Loucy (cell line): ENCODE results near the gene PDE10A.

ENCODE experiments used
- H2AFZ ChIP-seq: fragments of 200-600 bp; sonication (generic); 2 replicates; pipeline ENCODE4 v1.6.0; 2016; ENCODE audit warnings: antibody characterized with exemption, mild to moderate bottlenecking, low read length, moderate library complexity
- H3F3A ChIP-seq: fragments of 200-600 bp; 2 replicates; pipeline ENCODE4 v1.6.0; 2016; ENCODE audit warnings: antibody characterized with exemption, low read depth, mild to moderate bottlenecking
- H3K27me3 ChIP-seq: fragments of 200-600 bp; sonication (generic); 2 replicates; pipeline ENCODE4 v1.6.1; 2014; ENCODE audit warnings: low read length, mild to moderate bottlenecking; ENCODE audit not compliant: insufficient read depth, poor library complexity, severe bottlenecking
- H3K36me3 ChIP-seq: fragments of 200-600 bp; sonication (generic); 2 replicates; pipeline ENCODE4 v1.6.1; 2016; ENCODE audit warnings: low read length; ENCODE audit not compliant: insufficient read depth
- H3K4me1 ChIP-seq: fragments of 200-600 bp; sonication (generic); 2 replicates; pipeline ENCODE4 v1.5.1; 2014; ENCODE audit warnings: low read length, mild to moderate bottlenecking; ENCODE audit not compliant: insufficient read depth, poor library complexity, severe bottlenecking
- H3K4me2 ChIP-seq: fragments of 200-600 bp; sonication (generic); 2 replicates; pipeline ENCODE4 v1.6.0; 2014; ENCODE audit warnings: antibody characterized with exemption, low read length, low read depth, mild to moderate bottlenecking; ENCODE audit not compliant: poor library complexity, severe bottlenecking
- H3K4me3 ChIP-seq: fragments of 200-600 bp; sonication (generic); 2 replicates; pipeline ENCODE4 v1.5.1; 2014; ENCODE audit warnings: low read length, mild to moderate bottlenecking, mixed read lengths; ENCODE audit not compliant: poor library complexity, severe bottlenecking
- H3K79me2 ChIP-seq: fragments of 200-600 bp; sonication (generic); 2 replicates; pipeline ENCODE4 v1.6.1; 2014; ENCODE audit warnings: low read length; ENCODE audit not compliant: insufficient read depth
- H3K9ac ChIP-seq: fragments of 200-600 bp; sonication (generic); 2 replicates; pipeline ENCODE4 v1.6.0; 2014; ENCODE audit warnings: mild to moderate bottlenecking, low read depth, low read length, moderate library complexity; ENCODE audit not compliant: poor library complexity, severe bottlenecking
- H3K9me2 ChIP-seq: fragments of 200-600 bp; sonication (generic); replicated peaks from 2 replicates; pipeline ENCODE4 v1.6.1; 2016; ENCODE audit warnings: low read depth, low read length, mixed read lengths
- H3K9me3 ChIP-seq: fragments of 200-600 bp; sonication (generic); 2 replicates; pipeline ENCODE4 v1.6.1; 2014; ENCODE audit warnings: mild to moderate bottlenecking, antibody characterized with exemption, low read length, low read depth; ENCODE audit not compliant: insufficient read depth
- H4K20me1 ChIP-seq: fragments of 200-600 bp; sonication (generic); 2 replicates; pipeline ENCODE4 v1.6.0; 2014; ENCODE audit warnings: antibody characterized with exemption, low read length, mild to moderate bottlenecking; ENCODE audit not compliant: insufficient read depth, poor library complexity, severe bottlenecking
- EZH2phosphoT487 ChIP-seq: fragments of 200-600 bp; IDR thresholded peaks from 2 replicates; pipeline ENCODE4 v1.6.1; 2018; ENCODE audit warnings: antibody characterized with exemption, mild to moderate bottlenecking, moderate library complexity, borderline replicate concordance
- TF ChIP-seq, protein P1 (sequence below): fragments of 200-600 bp; sonication (generic); conservative IDR thresholded peaks from 2 replicates; pipeline ENCODE4 v1.5.1; 2014; ENCODE audit warnings: mild to moderate bottlenecking, antibody characterized with exemption, low read length

Gene PDE10A

GRCh38 chr6:165446331-165446730, 216.7 kb downstream of the PDE10A start:
- Histone ChIP-seq H3K79me2 (no peaks in the 10 kb centered on the region), H3K9me2 (no peaks in the 10 kb centered on the region; the same call in 1 of the 2 replicates), H3F3A (no peaks in the 10 kb centered on the region), H3K4me1 (no peaks in the 10 kb centered on the region), H3K9ac (no peak overlapping the region), H3K9me3 (0 out of 2 replicates have a peak, but pooled peaks cover 2% of the 10 kb centered on the region), H3K36me3 (no peaks in the 10 kb centered on the region), H3K4me3 (no peak overlapping the region), H2AFZ (no peak overlapping the region), H4K20me1 (no peaks in the 10 kb centered on the region), H3K4me2 (no peak overlapping the region), H3K27me3 (no peaks in the 10 kb centered on the region)
- TF ChIP-seq EZH2phosphoT487 = no peak
- TF ChIP-seq, protein P1, sequence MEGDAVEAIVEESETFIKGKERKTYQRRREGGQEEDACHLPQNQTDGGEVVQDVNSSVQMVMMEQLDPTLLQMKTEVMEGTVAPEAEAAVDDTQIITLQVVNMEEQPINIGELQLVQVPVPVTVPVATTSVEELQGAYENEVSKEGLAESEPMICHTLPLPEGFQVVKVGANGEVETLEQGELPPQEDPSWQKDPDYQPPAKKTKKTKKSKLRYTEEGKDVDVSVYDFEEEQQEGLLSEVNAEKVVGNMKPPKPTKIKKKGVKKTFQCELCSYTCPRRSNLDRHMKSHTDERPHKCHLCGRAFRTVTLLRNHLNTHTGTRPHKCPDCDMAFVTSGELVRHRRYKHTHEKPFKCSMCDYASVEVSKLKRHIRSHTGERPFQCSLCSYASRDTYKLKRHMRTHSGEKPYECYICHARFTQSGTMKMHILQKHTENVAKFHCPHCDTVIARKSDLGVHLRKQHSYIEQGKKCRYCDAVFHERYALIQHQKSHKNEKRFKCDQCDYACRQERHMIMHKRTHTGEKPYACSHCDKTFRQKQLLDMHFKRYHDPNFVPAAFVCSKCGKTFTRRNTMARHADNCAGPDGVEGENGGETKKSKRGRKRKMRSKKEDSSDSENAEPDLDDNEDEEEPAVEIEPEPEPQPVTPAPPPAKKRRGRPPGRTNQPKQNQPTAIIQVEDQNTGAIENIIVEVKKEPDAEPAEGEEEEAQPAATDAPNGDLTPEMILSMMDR = no peak

- no peak overlapping the region for H3K4me2 ChIP-seq
- H3K4me3 ChIP-seq = no peak overlapping the region
- H2AFZ ChIP-seq = no peak overlapping the region
- no peak for TF ChIP-seq EZH2phosphoT487
- TF ChIP-seq, protein P1 = no peak
- no peaks in the 10 kb centered on the region for H3K27me3 ChIP-seq
- no peaks in the 10 kb centered on the region for H3F3A ChIP-seq
- 0 out of 2 replicates have a peak, but pooled peaks cover 2% of the 10 kb centered on the region for H3K9me3 ChIP-seq
- H3K4me1 ChIP-seq = no peaks in the 10 kb centered on the region
- H3K9me2 ChIP-seq = no peaks in the 10 kb centered on the region; the same call in 1 of the 2 replicates
- no peaks in the 10 kb centered on the region for H3K36me3 ChIP-seq
- H3K79me2 ChIP-seq = no peaks in the 10 kb centered on the region
- H3K9ac ChIP-seq = no peak overlapping the region
- no peaks in the 10 kb centered on the region for H4K20me1 ChIP-seq
These were observed 219.6 kb downstream of the PDE10A start for GRCh38 chr6:165443462-165443861.

DNA sequence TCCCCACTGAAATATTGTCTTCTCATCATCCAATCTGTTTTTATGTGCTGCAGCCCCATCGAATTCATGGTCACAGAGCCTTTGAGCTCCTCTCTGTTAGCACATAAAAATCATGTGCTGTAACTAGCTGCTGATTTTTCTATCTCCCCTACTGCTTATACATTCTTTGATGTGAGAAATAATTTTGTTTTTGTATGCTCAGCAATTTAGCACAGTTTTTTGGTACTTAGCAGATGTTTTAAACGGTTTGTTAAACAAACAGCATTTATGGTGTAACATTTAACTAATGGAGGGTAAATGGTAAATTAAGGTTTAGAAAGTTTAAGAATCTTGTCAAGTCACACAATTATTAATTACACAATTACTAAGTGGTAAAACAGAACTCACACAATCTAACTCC, 221.9 kb downstream of the PDE10A start:
- Histone ChIP-seq H3K27me3 (no peaks in the 10 kb centered on the region), H3K79me2 (no peaks in the 10 kb centered on the region), H3K9me2 (no peaks in the 10 kb centered on the region; the same call in 1 of the 2 replicates), H3K4me2 (no peak overlapping the region), H3K9me3 (0 out of 2 replicates have a peak, but pooled peaks cover 2% of the 10 kb centered on the region), H3F3A (no peaks in the 10 kb centered on the region), H3K36me3 (no peaks in the 10 kb centered on the region), H2AFZ (no peak overlapping the region), H3K9ac (no peak overlapping the region), H3K4me3 (no peak overlapping the region), H4K20me1 (no peaks in the 10 kb centered on the region), H3K4me1 (no peaks in the 10 kb centered on the region)
- TF ChIP-seq, protein P1 = no peak
- no peak for TF ChIP-seq EZH2phosphoT487
